ENCODE results near the gene CROT.

Gene CROT

DNA sequence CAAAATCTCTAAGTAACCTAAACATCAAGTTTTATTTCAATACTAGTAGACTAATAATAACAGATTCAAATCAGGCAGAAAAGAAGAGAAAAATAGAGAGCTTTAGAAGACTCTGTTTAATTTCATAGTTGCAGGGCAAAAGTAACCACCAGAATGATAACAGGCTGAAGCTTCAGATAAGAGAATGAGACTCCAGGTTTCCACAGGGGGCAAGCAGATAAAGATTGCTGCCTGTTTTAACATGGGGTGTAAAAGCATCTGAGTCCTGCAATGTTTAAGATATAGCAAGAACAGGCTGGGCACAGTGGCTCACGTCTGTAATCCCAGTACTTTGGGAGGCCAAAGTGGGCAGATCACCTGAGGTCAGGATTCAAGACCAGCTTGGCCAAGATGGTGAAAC lies 11.0 kb downstream of the CROT start:
- no peak for DNase-seq (ENCODE audit: extremely low read depth, low read depth)
- TF ChIP-seq, protein P1, sequence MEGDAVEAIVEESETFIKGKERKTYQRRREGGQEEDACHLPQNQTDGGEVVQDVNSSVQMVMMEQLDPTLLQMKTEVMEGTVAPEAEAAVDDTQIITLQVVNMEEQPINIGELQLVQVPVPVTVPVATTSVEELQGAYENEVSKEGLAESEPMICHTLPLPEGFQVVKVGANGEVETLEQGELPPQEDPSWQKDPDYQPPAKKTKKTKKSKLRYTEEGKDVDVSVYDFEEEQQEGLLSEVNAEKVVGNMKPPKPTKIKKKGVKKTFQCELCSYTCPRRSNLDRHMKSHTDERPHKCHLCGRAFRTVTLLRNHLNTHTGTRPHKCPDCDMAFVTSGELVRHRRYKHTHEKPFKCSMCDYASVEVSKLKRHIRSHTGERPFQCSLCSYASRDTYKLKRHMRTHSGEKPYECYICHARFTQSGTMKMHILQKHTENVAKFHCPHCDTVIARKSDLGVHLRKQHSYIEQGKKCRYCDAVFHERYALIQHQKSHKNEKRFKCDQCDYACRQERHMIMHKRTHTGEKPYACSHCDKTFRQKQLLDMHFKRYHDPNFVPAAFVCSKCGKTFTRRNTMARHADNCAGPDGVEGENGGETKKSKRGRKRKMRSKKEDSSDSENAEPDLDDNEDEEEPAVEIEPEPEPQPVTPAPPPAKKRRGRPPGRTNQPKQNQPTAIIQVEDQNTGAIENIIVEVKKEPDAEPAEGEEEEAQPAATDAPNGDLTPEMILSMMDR (IDR thresholded peaks at IDR 0.05; ENCODE audit: low read depth, low read length, missing control alignments), result no peak

GRCh38 chr7:87359366-87359765 lies 13.9 kb downstream of the CROT start:
- TF ChIP-seq, protein P1 (IDR thresholded peaks at IDR 0.05; ENCODE audit: low read depth, low read length, missing control alignments), result no peak
- DNase-seq (ENCODE audit: extremely low read depth, low read depth), result no peak

More for the DNA sequence above, 11.0 kb downstream of the CROT start:
- H3K4me3 ChIP-seq (replicated peaks; ENCODE audit: low read depth, low read length), result no peak overlapping the region

GRCh38 chr7:87361320-87361719 lies 15.9 kb downstream of the CROT start:
- no peak for DNase-seq (ENCODE audit: extremely low read depth, low read depth)
- H3K4me3 ChIP-seq (replicated peaks; ENCODE audit: low read depth, low read length), result no peak overlapping the region
- TF ChIP-seq, protein P1 (IDR thresholded peaks at IDR 0.05; ENCODE audit: low read depth, low read length, missing control alignments), result no peak

More at GRCh38 chr7:87359366-87359765, 13.9 kb downstream of the CROT start:
- no peak overlapping the region for H3K4me3 ChIP-seq (replicated peaks; ENCODE audit: low read depth, low read length)

DNA sequence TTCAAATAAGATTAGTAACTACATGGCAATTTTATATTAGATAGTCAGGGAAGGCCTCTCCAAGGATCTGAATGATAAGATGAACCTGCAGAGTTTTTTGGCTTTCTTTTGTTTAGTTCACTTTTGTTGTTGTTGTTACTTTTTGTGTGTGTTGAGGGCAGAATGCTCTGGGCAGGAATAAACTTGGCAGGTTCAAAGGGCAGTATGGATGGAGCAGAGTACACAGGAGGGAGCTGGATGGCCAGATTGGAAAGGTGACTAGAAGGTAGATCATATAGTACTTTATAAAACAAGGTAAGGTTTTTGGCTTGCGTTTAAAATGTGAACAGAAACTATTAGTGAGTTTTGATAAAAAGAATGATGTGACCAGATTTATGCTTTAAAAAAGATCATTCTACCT lies 17.9 kb downstream of the CROT start:
- no peak overlapping the region for H3K4me3 ChIP-seq (replicated peaks; ENCODE audit: low read depth, low read length)
- no peak for DNase-seq (ENCODE audit: extremely low read depth, low read depth)
- TF ChIP-seq, protein P1 (IDR thresholded peaks at IDR 0.05; ENCODE audit: low read depth, low read length, missing control alignments), result no peak

DNA sequence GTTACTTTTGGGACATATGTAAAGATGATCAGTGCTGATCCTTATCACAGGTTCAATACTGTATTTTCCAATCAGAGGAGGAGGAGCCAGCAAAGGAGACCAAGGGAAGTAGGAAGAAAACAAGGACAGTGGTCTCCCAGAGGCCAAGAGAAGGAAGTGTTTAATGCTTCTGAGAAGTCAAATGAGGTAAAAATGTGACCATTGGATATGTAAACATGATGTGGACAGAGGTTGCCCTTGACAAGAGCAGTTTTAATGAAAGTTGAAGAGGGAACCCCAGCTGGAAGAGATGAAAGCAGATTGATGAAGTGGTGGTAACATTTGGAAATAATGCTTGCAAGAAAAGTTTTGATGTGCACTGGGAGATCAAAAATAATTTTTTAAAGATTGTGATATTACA lies 18.8 kb downstream of the CROT start:
- TF ChIP-seq, protein P1 (IDR thresholded peaks at IDR 0.05; ENCODE audit: low read depth, low read length, missing control alignments), result no peak
- DNase-seq (ENCODE audit: extremely low read depth, low read depth), result no peak

GRCh38 chr7:87369216-87369615 lies 23.8 kb downstream of the CROT start:
- TF ChIP-seq, protein P1 (IDR thresholded peaks at IDR 0.05; ENCODE audit: low read depth, low read length, missing control alignments), result no peak
- no peak for DNase-seq (ENCODE audit: extremely low read depth, low read depth)
- no peak overlapping the region for H3K4me3 ChIP-seq (replicated peaks; ENCODE audit: low read depth, low read length)

More for the DNA sequence above, 18.8 kb downstream of the CROT start:
- no peak overlapping the region for H3K4me3 ChIP-seq (replicated peaks; ENCODE audit: low read depth, low read length)

DNA sequence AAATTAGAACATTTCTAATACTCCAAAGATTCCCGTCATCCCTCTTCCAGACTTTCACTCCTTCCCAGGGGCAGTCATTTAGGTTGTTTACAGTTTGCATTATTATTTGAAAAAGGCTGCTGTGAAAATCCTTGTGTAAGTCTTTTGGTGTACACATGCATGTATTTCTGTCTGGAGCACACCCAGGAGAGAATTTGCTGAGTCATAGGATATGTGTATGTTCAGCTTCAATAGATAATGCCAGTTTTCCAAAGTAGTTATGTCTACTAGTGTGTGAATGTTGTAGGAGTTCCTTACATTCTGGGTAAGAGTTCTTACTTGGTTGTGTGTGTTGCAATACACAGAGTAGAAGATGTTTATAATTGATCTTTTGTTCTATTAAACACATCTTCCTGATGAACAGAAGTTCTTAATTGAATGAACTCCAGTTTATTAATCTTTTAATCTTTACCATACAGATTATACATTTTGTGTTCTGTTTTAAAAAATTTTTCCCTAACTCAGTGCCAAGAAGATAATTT lies 25.3 kb downstream of the CROT start:
- TF ChIP-seq, protein P1 (IDR thresholded peaks at IDR 0.05; ENCODE audit: low read depth, low read length, missing control alignments), result no peak
- DNase-seq (ENCODE audit: extremely low read depth, low read depth), result peak; percentile 14
- H3K4me3 ChIP-seq (replicated peaks; ENCODE audit: low read depth, low read length), result no peak overlapping the region

Data from HFF-Myc (cell line).